GM23338 (cell line): ENCODE results near the gene ANKS1B. TPM values are rescaled to one million over a fixed set of nuclear protein-coding genes. Genes with fewer than 3 reads are reported as not detected.

Experiments used
- ATAC-seq: fragments of 200-7000 bp; cut with Tn5 transposase; 3 replicates; pipeline ENCODE4 v1.9.1; 2020
- DNase-seq: peaks from one replicate; pipeline ENCODE4 v3.0.0-alpha.2; 2015; ENCODE audit warnings: low spot score
- H2AFZ ChIP-seq: fragments of 200-600 bp; sonication (generic); 2 replicates; pipeline ENCODE4 v1.8.0; 2016; ENCODE audit warnings: antibody characterized with exemption, mild to moderate bottlenecking, moderate library complexity
- H3F3A ChIP-seq: fragments of 200-600 bp; sonication (generic); replicated peaks from 2 replicates; pipeline ENCODE4 v1.8.0; 2017; ENCODE audit warnings: antibody characterized with exemption, mixed run types, low read depth
- H3K27ac ChIP-seq: fragments of 200-600 bp; sonication (generic); 2 replicates; pipeline ENCODE4 v1.6.1; 2016; ENCODE audit warnings: low read depth
- H3K27me3 ChIP-seq: fragments of 200-600 bp; sonication (generic); 2 replicates; pipeline ENCODE4 v1.8.0; 2016; ENCODE audit warnings: mild to moderate bottlenecking, mixed run types, moderate library complexity; ENCODE audit not compliant: insufficient read depth
- H3K36me3 ChIP-seq: fragments of 200-600 bp; sonication (generic); 2 replicates; pipeline ENCODE4 v1.8.0; 2016; ENCODE audit warnings: mild to moderate bottlenecking; ENCODE audit not compliant: insufficient read depth
- H3K4me1 ChIP-seq: fragments of 200-600 bp; sonication (generic); 2 replicates; pipeline ENCODE4 v1.8.0; 2016; ENCODE audit warnings: mild to moderate bottlenecking, moderate library complexity; ENCODE audit not compliant: insufficient read depth
- H3K4me2 ChIP-seq: fragments of 200-600 bp; sonication (generic); 2 replicates; pipeline ENCODE4 v1.7.1; 2017; ENCODE audit warnings: mixed run types
- H3K4me3 ChIP-seq: fragments of 200-600 bp; sonication (generic); 2 replicates; pipeline ENCODE4 v1.6.1; 2016; ENCODE audit warnings: mixed run types
- H3K79me2 ChIP-seq: fragments of 200-600 bp; sonication (generic); replicated peaks from 2 replicates; pipeline ENCODE4 v1.8.0; 2017; ENCODE audit warnings: mild to moderate bottlenecking; ENCODE audit not compliant: insufficient read depth
- H3K9me2 ChIP-seq: fragments of 200-600 bp; sonication (generic); 2 replicates; pipeline ENCODE4 v1.8.0; 2017; ENCODE audit not compliant: insufficient read depth
- H4K20me1 ChIP-seq: fragments of 200-600 bp; sonication (generic); replicated peaks from 2 replicates; pipeline ENCODE4 v1.8.0; 2017; ENCODE audit warnings: mild to moderate bottlenecking; ENCODE audit not compliant: insufficient read depth
- H3K27ac Mint-ChIP-seq: 2 replicates; pipeline ENCODE4 v1.8.0; 2020; ENCODE audit warnings: inconsistent platforms, mild to moderate bottlenecking, moderate library complexity, mixed read lengths
- H3K27me3 Mint-ChIP-seq: 3 replicates; pipeline ENCODE4 v1.8.0; 2022; ENCODE audit warnings: low read depth, mild to moderate bottlenecking, moderate library complexity, mixed read lengths, inconsistent platforms; ENCODE audit not compliant: insufficient read depth, poor library complexity
- H3K36me3 Mint-ChIP-seq: 3 replicates; pipeline ENCODE4 v1.8.0; 2021; ENCODE audit warnings: low read depth, mild to moderate bottlenecking, inconsistent platforms, moderate library complexity, mixed read lengths
- H3K4me1 Mint-ChIP-seq: 3 replicates; pipeline ENCODE4 v1.8.0; 2020; ENCODE audit warnings: mild to moderate bottlenecking, inconsistent platforms, mixed read lengths
- H3K4me3 Mint-ChIP-seq: 3 replicates; pipeline ENCODE4 v1.8.0; 2021; ENCODE audit warnings: moderate library complexity, mild to moderate bottlenecking, inconsistent platforms, mixed read lengths
- H3K9me3 Mint-ChIP-seq: 3 replicates; pipeline ENCODE4 v1.8.0; 2020; ENCODE audit warnings: moderate library complexity, mild to moderate bottlenecking, inconsistent platforms, mixed read lengths
- CREB1 ChIP-seq: fragments of 250-450 bp; sonication (Bioruptor Pico); IDR thresholded peaks from 2 replicates; pipeline ENCODE4 v1.5.0; 2020; ENCODE audit warnings: low read depth, mild to moderate bottlenecking, moderate library complexity
- EZH2 ChIP-seq: fragments of 200-600 bp; sonication (generic); IDR thresholded peaks from one replicate; pipeline ENCODE4 v1.8.0; 2017; ENCODE audit warnings: antibody characterized with exemption, mild to moderate bottlenecking, low read depth; ENCODE audit not compliant: unreplicated experiment
- EZH2phosphoT487 ChIP-seq: fragments of 200-600 bp; sonication (generic); IDR thresholded peaks from one replicate; pipeline ENCODE4 v1.8.1; 2018; ENCODE audit warnings: antibody characterized with exemption; ENCODE audit not compliant: unreplicated experiment
- JUNB ChIP-seq: IDR thresholded peaks from one replicate; pipeline ENCODE4 v1.6.1; 2016; ENCODE audit warnings: antibody characterized with exemption; ENCODE audit not compliant: unreplicated experiment
- NANOG ChIP-seq: IDR thresholded peaks from 2 replicates; pipeline ENCODE4 v1.6.1; 2016; ENCODE audit warnings: antibody characterized with exemption, borderline replicate concordance
- POLR2AphosphoS5 ChIP-seq: IDR thresholded peaks from 2 replicates; pipeline ENCODE4 v1.6.1; 2016; ENCODE audit warnings: antibody characterized with exemption, low read depth
- STAT1 ChIP-seq: IDR thresholded peaks from one replicate; pipeline ENCODE4 v1.6.1; 2016; ENCODE audit warnings: antibody characterized with exemption; ENCODE audit not compliant: unreplicated experiment
- ZNF114 ChIP-seq: fragments of 250-450 bp; sonication (Bioruptor Pico); IDR thresholded peaks from 2 replicates; pipeline ENCODE4 v1.5.0; 2020; ENCODE audit warnings: mild to moderate bottlenecking, moderate library complexity
- ZNF331 ChIP-seq: fragments of 250-450 bp; sonication (Bioruptor Pico); IDR thresholded peaks from 2 replicates; pipeline ENCODE4 v1.5.0; 2020; ENCODE audit warnings: low read depth, mild to moderate bottlenecking, moderate library complexity
- polyA plus RNA-seq: library from polyadenylated mRNA; unstranded; fragments of >200 nt; fragmentation: Nextera tagmentation; extraction: Ambion mirVana; gene quantifications from 2 replicates; pipeline ENCODE4 v1.2.1, GENCODE V29; 2016
- total RNA-seq: library from RNA; depleted of rRNA; stranded (reverse); fragments of >200 nt; shearing (Covaris generic); gene quantifications from 2 replicates; pipeline ENCODE4 v1.2.3, GENCODE V29; 2014
- TF ChIP-seq, protein P1 (sequence below): fragments of 250-450 bp; sonication (Bioruptor Pico); IDR thresholded peaks from 2 replicates; pipeline ENCODE4 v1.5.0; 2020; ENCODE audit warnings: mild to moderate bottlenecking, moderate library complexity
- TF ChIP-seq, protein P2 (sequence below): IDR thresholded peaks from 2 replicates; pipeline ENCODE4 v1.6.1; 2016; ENCODE audit warnings: antibody characterized with exemption
- TF ChIP-seq, protein P3 (sequence below): IDR thresholded peaks from one replicate; pipeline ENCODE4 v1.6.1; 2018; ENCODE audit warnings: antibody characterized with exemption; ENCODE audit not compliant: unreplicated experiment
- TF ChIP-seq, protein P4 (sequence below), 2 experiments: fragments of 200-600 bp in 1 of 2; sonication (generic) in 1 of 2; conservative IDR thresholded peaks; 2 replicates each; pipeline versions ENCODE4 v1.5.1 to v1.6.1; 2016 to 2017; ENCODE audit warnings: antibody characterized with exemption in 2 of 2, low read depth in 2 of 2, mild to moderate bottlenecking in 2 of 2, moderate library complexity in 1 of 2

Gene ANKS1B
- total and polyA plus RNA-seq, 2 experiments from 2014 or later, result 4.3 to 5.8 TPM

DNA sequence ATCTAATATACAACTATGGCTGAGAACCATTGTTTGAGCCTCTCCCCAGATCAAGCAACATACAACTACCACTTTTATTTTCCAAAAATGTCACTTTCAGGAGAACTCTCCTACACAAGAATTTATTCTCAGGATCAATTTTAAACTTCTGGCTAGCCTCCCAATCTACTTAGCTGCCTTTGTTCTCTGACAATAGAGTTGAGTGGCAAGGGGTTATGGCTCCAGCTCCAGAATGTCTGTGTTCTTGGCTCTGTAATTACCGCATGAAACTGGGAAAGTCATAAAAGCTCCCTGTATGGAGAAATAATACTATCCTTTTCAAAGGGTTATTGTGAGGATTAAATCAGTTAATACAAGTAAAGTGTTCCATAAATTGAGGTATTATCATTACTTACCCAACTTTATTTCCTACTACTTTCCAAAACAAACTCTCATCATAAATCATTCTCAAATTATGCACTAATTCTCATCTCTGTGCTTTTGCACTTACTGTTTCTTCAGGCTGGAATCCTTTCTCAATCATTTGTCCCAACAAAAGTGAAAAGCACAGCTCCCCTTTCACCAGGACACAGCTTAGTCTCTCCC, 215.2 kb downstream of the ANKS1B start:
- no peaks in the 10 kb centered on the region for H3K27me3 Mint-ChIP-seq

More for the DNA sequence above, 215.2 kb downstream of the ANKS1B start:
- Mint-ChIP-seq H3K36me3 (no peaks in the 10 kb centered on the region), H3K27ac (peak overlapping the region; percentile 25; the same call in 1 of the 2 replicates), H3K4me3 (no peak overlapping the region), H3K9me3 (no peaks in the 10 kb centered on the region), H3K4me1 (peaks cover 4% of the 10 kb centered on the region; the same call in 2 of the 3 replicates)
- no peak for TF ChIP-seq EZH2
- no peak for TF ChIP-seq EZH2phosphoT487
- no peak for TF ChIP-seq STAT1
- TF ChIP-seq, protein P1, sequence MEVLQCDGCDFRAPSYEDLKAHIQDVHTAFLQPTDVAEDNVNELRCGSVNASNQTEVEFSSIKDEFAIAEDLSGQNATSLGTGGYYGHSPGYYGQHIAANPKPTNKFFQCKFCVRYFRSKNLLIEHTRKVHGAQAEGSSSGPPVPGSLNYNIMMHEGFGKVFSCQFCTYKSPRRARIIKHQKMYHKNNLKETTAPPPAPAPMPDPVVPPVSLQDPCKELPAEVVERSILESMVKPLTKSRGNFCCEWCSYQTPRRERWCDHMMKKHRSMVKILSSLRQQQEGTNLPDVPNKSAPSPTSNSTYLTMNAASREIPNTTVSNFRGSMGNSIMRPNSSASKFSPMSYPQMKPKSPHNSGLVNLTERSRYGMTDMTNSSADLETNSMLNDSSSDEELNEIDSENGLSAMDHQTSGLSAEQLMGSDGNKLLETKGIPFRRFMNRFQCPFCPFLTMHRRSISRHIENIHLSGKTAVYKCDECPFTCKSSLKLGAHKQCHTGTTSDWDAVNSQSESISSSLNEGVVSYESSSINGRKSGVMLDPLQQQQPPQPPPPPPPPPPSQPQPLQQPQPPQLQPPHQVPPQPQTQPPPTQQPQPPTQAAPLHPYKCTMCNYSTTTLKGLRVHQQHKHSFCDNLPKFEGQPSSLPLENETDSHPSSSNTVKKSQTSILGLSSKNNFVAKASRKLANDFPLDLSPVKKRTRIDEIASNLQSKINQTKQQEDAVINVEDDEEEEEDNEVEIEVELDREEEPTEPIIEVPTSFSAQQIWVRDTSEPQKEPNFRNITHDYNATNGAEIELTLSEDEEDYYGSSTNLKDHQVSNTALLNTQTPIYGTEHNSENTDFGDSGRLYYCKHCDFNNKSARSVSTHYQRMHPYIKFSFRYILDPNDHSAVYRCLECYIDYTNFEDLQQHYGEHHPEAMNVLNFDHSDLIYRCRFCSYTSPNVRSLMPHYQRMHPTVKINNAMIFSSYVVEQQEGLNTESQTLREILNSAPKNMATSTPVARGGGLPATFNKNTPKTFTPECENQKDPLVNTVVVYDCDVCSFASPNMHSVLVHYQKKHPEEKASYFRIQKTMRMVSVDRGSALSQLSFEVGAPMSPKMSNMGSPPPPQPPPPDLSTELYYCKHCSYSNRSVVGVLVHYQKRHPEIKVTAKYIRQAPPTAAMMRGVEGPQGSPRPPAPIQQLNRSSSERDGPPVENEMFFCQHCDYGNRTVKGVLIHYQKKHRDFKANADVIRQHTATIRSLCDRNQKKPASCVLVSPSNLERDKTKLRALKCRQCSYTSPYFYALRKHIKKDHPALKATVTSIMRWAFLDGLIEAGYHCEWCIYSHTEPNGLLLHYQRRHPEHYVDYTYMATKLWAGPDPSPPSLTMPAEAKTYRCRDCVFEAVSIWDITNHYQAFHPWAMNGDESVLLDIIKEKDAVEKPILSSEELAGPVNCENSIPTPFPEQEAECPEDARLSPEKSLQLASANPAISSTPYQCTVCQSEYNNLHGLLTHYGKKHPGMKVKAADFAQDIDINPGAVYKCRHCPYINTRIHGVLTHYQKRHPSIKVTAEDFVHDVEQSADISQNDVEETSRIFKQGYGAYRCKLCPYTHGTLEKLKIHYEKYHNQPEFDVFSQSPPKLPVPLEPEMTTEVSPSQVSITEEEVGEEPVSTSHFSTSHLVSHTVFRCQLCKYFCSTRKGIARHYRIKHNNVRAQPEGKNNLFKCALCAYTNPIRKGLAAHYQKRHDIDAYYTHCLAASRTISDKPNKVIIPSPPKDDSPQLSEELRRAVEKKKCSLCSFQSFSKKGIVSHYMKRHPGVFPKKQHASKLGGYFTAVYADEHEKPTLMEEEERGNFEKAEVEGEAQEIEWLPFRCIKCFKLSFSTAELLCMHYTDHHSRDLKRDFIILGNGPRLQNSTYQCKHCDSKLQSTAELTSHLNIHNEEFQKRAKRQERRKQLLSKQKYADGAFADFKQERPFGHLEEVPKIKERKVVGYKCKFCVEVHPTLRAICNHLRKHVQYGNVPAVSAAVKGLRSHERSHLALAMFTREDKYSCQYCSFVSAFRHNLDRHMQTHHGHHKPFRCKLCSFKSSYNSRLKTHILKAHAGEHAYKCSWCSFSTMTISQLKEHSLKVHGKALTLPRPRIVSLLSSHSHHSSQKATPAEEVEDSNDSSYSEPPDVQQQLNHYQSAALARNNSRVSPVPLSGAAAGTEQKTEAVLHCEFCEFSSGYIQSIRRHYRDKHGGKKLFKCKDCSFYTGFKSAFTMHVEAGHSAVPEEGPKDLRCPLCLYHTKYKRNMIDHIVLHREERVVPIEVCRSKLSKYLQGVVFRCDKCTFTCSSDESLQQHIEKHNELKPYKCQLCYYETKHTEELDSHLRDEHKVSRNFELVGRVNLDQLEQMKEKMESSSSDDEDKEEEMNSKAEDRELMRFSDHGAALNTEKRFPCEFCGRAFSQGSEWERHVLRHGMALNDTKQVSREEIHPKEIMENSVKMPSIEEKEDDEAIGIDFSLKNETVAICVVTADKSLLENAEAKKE (CRISPR knock-in tag), result no peak
- no peak for TF ChIP-seq ZNF331 (CRISPR knock-in tag)
- TF ChIP-seq POLR2AphosphoS5, result no peak
- TF ChIP-seq JUNB, result no peak
- TF ChIP-seq, protein P2, sequence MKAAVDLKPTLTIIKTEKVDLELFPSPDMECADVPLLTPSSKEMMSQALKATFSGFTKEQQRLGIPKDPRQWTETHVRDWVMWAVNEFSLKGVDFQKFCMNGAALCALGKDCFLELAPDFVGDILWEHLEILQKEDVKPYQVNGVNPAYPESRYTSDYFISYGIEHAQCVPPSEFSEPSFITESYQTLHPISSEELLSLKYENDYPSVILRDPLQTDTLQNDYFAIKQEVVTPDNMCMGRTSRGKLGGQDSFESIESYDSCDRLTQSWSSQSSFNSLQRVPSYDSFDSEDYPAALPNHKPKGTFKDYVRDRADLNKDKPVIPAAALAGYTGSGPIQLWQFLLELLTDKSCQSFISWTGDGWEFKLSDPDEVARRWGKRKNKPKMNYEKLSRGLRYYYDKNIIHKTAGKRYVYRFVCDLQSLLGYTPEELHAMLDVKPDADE, result no peak
- TF ChIP-seq, protein P3, sequence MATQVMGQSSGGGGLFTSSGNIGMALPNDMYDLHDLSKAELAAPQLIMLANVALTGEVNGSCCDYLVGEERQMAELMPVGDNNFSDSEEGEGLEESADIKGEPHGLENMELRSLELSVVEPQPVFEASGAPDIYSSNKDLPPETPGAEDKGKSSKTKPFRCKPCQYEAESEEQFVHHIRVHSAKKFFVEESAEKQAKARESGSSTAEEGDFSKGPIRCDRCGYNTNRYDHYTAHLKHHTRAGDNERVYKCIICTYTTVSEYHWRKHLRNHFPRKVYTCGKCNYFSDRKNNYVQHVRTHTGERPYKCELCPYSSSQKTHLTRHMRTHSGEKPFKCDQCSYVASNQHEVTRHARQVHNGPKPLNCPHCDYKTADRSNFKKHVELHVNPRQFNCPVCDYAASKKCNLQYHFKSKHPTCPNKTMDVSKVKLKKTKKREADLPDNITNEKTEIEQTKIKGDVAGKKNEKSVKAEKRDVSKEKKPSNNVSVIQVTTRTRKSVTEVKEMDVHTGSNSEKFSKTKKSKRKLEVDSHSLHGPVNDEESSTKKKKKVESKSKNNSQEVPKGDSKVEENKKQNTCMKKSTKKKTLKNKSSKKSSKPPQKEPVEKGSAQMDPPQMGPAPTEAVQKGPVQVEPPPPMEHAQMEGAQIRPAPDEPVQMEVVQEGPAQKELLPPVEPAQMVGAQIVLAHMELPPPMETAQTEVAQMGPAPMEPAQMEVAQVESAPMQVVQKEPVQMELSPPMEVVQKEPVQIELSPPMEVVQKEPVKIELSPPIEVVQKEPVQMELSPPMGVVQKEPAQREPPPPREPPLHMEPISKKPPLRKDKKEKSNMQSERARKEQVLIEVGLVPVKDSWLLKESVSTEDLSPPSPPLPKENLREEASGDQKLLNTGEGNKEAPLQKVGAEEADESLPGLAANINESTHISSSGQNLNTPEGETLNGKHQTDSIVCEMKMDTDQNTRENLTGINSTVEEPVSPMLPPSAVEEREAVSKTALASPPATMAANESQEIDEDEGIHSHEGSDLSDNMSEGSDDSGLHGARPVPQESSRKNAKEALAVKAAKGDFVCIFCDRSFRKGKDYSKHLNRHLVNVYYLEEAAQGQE, result no peak
- TF ChIP-seq, protein P4, sequence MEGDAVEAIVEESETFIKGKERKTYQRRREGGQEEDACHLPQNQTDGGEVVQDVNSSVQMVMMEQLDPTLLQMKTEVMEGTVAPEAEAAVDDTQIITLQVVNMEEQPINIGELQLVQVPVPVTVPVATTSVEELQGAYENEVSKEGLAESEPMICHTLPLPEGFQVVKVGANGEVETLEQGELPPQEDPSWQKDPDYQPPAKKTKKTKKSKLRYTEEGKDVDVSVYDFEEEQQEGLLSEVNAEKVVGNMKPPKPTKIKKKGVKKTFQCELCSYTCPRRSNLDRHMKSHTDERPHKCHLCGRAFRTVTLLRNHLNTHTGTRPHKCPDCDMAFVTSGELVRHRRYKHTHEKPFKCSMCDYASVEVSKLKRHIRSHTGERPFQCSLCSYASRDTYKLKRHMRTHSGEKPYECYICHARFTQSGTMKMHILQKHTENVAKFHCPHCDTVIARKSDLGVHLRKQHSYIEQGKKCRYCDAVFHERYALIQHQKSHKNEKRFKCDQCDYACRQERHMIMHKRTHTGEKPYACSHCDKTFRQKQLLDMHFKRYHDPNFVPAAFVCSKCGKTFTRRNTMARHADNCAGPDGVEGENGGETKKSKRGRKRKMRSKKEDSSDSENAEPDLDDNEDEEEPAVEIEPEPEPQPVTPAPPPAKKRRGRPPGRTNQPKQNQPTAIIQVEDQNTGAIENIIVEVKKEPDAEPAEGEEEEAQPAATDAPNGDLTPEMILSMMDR (conservative IDR thresholded peaks at IDR 0.05; ENCODE audit: low read depth in 2 of 2), result no peak
- no peak for TF ChIP-seq ZNF114 (CRISPR knock-in tag)
- no peak for TF ChIP-seq NANOG
- no peak for TF ChIP-seq CREB1
- DNase-seq, result no peak
- H3K4me1 ChIP-seq, result no peaks in the 10 kb centered on the region
- H3K27me3 ChIP-seq, result no peaks in the 10 kb centered on the region
- no peaks in the 10 kb centered on the region for H3K36me3 ChIP-seq
- H3K27ac ChIP-seq, result no peak overlapping the region
- H3K79me2 ChIP-seq, result no peaks in the 10 kb centered on the region
- H3K9me2 ChIP-seq, result no peaks in the 10 kb centered on the region
- no peak overlapping the region for H3K4me3 ChIP-seq
- no peak; the same call in 2 of the 3 replicates for ATAC-seq
- no peak overlapping the region for H3K4me2 ChIP-seq
- no peaks in the 10 kb centered on the region for H3F3A ChIP-seq
- H2AFZ ChIP-seq, result no peak overlapping the region
- H4K20me1 ChIP-seq, result no peaks in the 10 kb centered on the region
